ENCODE measurements around the gene CCDC107. TPM values are rescaled to one million over a fixed set of nuclear protein-coding genes. Genes with fewer than 3 reads are reported as not detected.

Gene CCDC107
- polyA plus RNA-seq, 2 of the 4 experiments (the other 2 are of a cell fraction), result 13.3 to 20.7 TPM

DNA sequence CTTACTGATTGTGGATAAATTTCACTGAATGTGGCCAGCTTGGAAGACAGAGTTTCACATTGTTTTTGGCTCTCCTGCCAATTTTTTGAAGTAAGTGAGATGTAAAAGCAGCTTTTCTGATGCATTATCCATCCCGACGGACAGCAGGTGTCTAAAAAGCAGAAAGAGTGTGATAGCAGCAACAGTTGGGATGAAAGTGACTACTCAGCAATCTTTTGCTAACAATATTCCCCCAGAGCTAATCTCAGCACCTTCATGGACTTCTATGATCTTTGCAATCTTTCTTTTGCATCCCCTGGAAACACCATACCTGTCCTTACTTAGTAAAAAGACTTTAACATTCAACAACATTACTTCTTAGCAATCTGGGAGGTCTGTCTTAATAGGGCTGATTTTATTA lies 45.2 kb upstream of the CCDC107 start:
- ATAC-seq (no peak), FAIRE-seq (no peak), DNase-seq (ENCODE audit: low read depth in 1 of 2, low spot score in 1 of 2) (no peak)
- ChIA-PET CTCF (interaction anchor here (0.5 to 3.3 kb wide), 9 partner anchors 12 to 136 kb away, joined by 3 to 30 read pairs (median 3); no protein-coding TSS in a partner anchor), POLR2A (interaction anchor here (0.9 kb wide), 1 partner anchor 9 kb away, joined by 3 read pairs; no protein-coding TSS in a partner anchor)
- Histone ChIP-seq H3K4me2 (no peak overlapping the region), H3K4me1 (no peaks in the 10 kb centered on the region), H3K9me3 (no peaks in the 10 kb centered on the region), H3K27ac (no peak overlapping the region), H3K4me3 (no peak overlapping the region)
- TF ChIP-seq ATOH8 (CRISPR knock-in tag; IDR thresholded peaks at IDR 0.05; ENCODE audit: low read depth), result no peak
- TF ChIP-seq CHD2 (IDR thresholded peaks at IDR 0.05; ENCODE audit: low read length, partially characterized antibody), result no peak
- TF ChIP-seq MAFK (IDR thresholded peaks at IDR 0.05; ENCODE audit: partially characterized antibody), result peak; percentile 78
- 91% methylated on average over 2 of the region's 2 CpGs for WGBS (ENCODE audit: missing lambda C conversion rate)

DNA sequence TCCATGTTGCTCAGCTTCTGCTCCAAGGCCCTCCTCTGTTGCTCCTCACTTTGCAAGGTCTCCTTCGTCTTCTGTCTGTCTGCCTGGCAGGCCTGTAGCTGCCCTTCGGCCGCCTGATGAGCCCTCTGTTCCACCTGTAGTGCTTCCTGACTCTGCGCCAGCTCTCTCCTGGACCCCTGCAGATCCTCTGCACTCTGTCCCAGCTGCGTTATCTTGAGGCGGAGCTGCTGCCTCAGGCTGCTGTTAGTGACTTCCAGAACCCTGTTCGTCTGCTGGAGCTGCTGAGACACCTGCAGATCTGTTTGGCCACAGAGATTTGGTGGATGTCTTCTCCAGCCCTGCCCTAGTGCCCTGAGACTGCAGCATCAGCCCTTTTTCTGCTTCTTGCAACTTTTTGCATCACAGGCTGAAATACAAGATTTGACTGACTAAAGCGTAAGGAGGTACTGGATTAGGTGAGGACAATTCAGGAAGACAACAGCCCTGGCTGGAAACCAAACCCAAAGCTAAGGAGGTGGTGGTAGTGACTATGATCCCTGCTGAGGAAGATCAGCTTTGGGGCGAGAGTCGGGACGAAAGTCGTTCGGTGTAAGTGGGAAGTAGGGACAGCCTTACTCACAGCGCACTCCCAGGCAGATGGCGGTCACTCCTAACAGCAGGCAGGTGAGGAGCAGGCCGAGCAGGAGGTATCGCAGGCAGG lies 42.0 kb upstream of the CCDC107 start:
- TF ChIP-seq CHD2 (IDR thresholded peaks at IDR 0.05; ENCODE audit: low read length, partially characterized antibody) (no peak), HDAC2 (IDR thresholded peaks at IDR 0.05) (no peak), MAFK (IDR thresholded peaks at IDR 0.05; ENCODE audit: partially characterized antibody) (no peak), POLR2A (IDR thresholded peaks at IDR 0.05; ENCODE audit: low read length) (no peak), RCOR1 (IDR thresholded peaks at IDR 0.05; ENCODE audit: low read depth, low read length) (no peak), RNF2 (IDR thresholded peaks at IDR 0.05; ENCODE audit: borderline replicate concordance, low read depth) (no peak), CHD4 (IDR thresholded peaks at IDR 0.05; ENCODE audit: borderline replicate concordance) (no peak), CBX8 (IDR thresholded peaks at IDR 0.05) (no peak), ZSCAN20 (CRISPR knock-in tag; IDR thresholded peaks at IDR 0.05) (no peak), FOSB (CRISPR knock-in tag; IDR thresholded peaks at IDR 0.05) (no peak), JUN (IDR thresholded peaks at IDR 0.05) (no peak), BHLHE40 (IDR thresholded peaks at IDR 0.05; ENCODE audit: low read depth, low read length) (no peak), MAZ (IDR thresholded peaks at IDR 0.05; ENCODE audit: borderline replicate concordance, low read depth, low read length) (no peak)
- no peak for DNase-seq (ENCODE audit: low read depth in 1 of 2, low spot score in 1 of 2)
- ChIA-PET POLR2A (no interaction called here), CTCF (interaction anchor here (0.7 to 2.2 kb wide), 7 partner anchors 9 to 384 kb away, joined by 3 to 6 read pairs (median 4); no protein-coding TSS in a partner anchor)
- 85% methylated on average over 17 of the region's 17 CpGs for WGBS (ENCODE audit: missing lambda C conversion rate)
- FAIRE-seq, result no peak
- Histone ChIP-seq H3K4me2 (no peak overlapping the region), H3K4me1 (no peaks in the 10 kb centered on the region), H3K4me3 (no peak overlapping the region), H3K9me3 (no peaks in the 10 kb centered on the region), H3K27ac (no peak overlapping the region)
- no peak for ATAC-seq

- no peak for FAIRE-seq
- DNase-seq (ENCODE audit: low read depth in 1 of 2, low spot score in 1 of 2), result no peak
- no peaks in the 10 kb centered on the region for H3K4me1 ChIP-seq
- TF ChIP-seq FOSL2 (IDR thresholded peaks at IDR 0.05) (no peak), FOSL2 (CRISPR knock-in tag; IDR thresholded peaks at IDR 0.05) (no peak), PHF8 (IDR thresholded peaks at IDR 0.05; ENCODE audit: borderline replicate concordance, low read depth) (no peak), RFX5 (IDR thresholded peaks at IDR 0.05) (peak; percentile 94)
- ChIA-PET CTCF (interaction anchor here (0.7 to 1.4 kb wide), 3 partner anchors 13 to 385 kb away, joined by 3 to 4 read pairs (median 4); no protein-coding TSS in a partner anchor), POLR2A (no interaction called here)
- 56% methylated on average over 49 of the region's 51 CpGs for WGBS (ENCODE audit: missing lambda C conversion rate)
- H3K4me2 ChIP-seq, result peak overlapping the region; percentile 12; the same call in 1 of the 3 replicates
- H3K9me3 ChIP-seq, result no peaks in the 10 kb centered on the region
- ATAC-seq, result peak in 1 of 2 experiments; percentile 52; a peak in 3 of 6 replicates
- no peak overlapping the region for H3K4me3 ChIP-seq
- no peak overlapping the region for H3K27ac ChIP-seq
Observed at GRCh38 chr9:35616681-35617459, 41.2 kb upstream of the CCDC107 start.

DNA sequence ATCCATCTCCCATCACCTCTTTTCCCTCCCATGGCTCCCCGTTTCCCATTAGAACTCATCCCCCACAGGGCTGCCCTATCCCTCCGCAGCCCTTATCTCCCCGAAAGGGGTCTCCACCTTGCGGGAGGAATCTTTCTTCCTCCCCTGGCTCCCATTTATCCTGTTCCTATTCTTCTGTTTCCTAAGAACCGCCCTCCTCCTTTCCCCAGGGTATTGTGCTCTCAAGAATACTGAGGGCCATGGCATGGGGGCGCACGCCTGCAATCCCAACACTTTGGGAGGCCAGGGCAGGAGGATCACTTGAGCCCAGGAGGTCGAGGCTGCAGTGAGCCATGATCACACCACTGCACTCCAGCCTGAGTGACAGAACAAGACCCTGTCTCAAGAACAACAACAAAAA lies 40.5 kb upstream of the CCDC107 start:
- Histone ChIP-seq H3K4me3 (no peak overlapping the region), H3K27ac (no peak overlapping the region), H3K4me2 (no peak overlapping the region), H3K4me1 (no peaks in the 10 kb centered on the region), H3K9me3 (no peaks in the 10 kb centered on the region)
- WGBS (ENCODE audit: missing lambda C conversion rate), result 73% methylated on average over 8 of the region's 8 CpGs
- no peak for DNase-seq (ENCODE audit: low read depth in 1 of 2, low spot score in 1 of 2)
- no peak for ATAC-seq
- ChIA-PET CTCF (interaction anchor here (1.4 kb wide), 1 partner anchor 14 kb away, joined by 3 read pairs; no protein-coding TSS in a partner anchor), POLR2A (no interaction called here)
- TF ChIP-seq USF2 (IDR thresholded peaks at IDR 0.05) (no peak), POLR2A (IDR thresholded peaks at IDR 0.05; ENCODE audit: low read length) (no peak)
- no peak for FAIRE-seq

Data from A549 (cell line).